NCI-H1105 (cell line): ENCODE measurements around the gene PLEKHG2.
"Not testable (repeated sequence)": the region's sequence is repeated elsewhere in the genome, so short reads cannot be mapped to it uniquely, and the experiment has no call there.

Source experiments
- DNase-seq: peaks from one replicate; lab custom pipeline; 2025; lab: John Stamatoyannopoulos, UW

Gene PLEKHG2

GRCh38 chr19:39448271-39448670 lies 35.8 kb downstream of the PLEKHG2 start:
- DNase-seq, result no peak

GRCh38 chr19:39449116-39449797 lies 36.8 kb downstream of the PLEKHG2 start:
- no peak for DNase-seq

- not testable (repeated sequence) for DNase-seq
Observed at GRCh38 chr19:39451257-39451656, 38.8 kb downstream of the PLEKHG2 start.

GRCh38 chr19:39463403-39463802 lies 50.9 kb downstream of the PLEKHG2 start:
- DNase-seq, result no peak

- no peak for DNase-seq
Observed at GRCh38 chr19:39465956-39466747, 53.7 kb downstream of the PLEKHG2 start.

GRCh38 chr19:39467941-39468340 lies 55.5 kb downstream of the PLEKHG2 start:
- no peak for DNase-seq

- no peak for DNase-seq
Observed at GRCh38 chr19:39469036-39469435, 56.6 kb downstream of the PLEKHG2 start.

GRCh38 chr19:39469567-39469966 lies 57.1 kb downstream of the PLEKHG2 start:
- no peak for DNase-seq

GRCh38 chr19:39470724-39471339 lies 58.4 kb downstream of the PLEKHG2 start:
- no peak for DNase-seq

GRCh38 chr19:39471756-39472536 lies 59.5 kb downstream of the PLEKHG2 start:
- DNase-seq, result no peak

GRCh38 chr19:39472746-39473442 lies 60.4 kb downstream of the PLEKHG2 start:
- DNase-seq, result no peak

GRCh38 chr19:39473443-39473960 lies 61.0 kb downstream of the PLEKHG2 start:
- DNase-seq, result no peak

- peak; percentile 27 for DNase-seq
Observed at GRCh38 chr19:39474139-39474620, 61.7 kb downstream of the PLEKHG2 start.

- no peak for DNase-seq
Observed at GRCh38 chr19:39475748-39476147, 63.3 kb downstream of the PLEKHG2 start.
